WTC11 (cell line): ENCODE results near the gene OST4. TPM values are rescaled to one million over a fixed set of nuclear protein-coding genes. Genes with fewer than 3 reads are reported as not detected.

Experiments used
- ATAC-seq: fragments of 200-7000 bp; cut with Tn5 transposase; 2 replicates; pipeline ENCODE4 v1.10.0; 2021; ENCODE audit warnings: mild to moderate bottlenecking, moderate library complexity
- Bru-seq: library from RNA; stranded (reverse); fragments of 400-500 nt; gene quantifications from one replicate; lab custom pipeline; 2021; lab: Mats Ljungman, UMichigan
- CTCF ChIA-PET: fragments of 300-600 bp; sonication (Branson Sonifier 250); formaldehyde crosslinking; loops from one replicate; lab custom pipeline; 2021; ENCODE audit warnings: antibody characterized with exemption; lab: Charles Lee
- POLR2A ChIA-PET: fragments of 350-600 bp; sonication (Branson Sonifier 250); formaldehyde crosslinking; loops from one replicate; lab custom pipeline; 2021; ENCODE audit warnings: antibody characterized with exemption; lab: Charles Lee
- DNase-seq: peaks from one replicate; pipeline ENCODE4 v3.0.0; 2021; ENCODE audit warnings: low spot score
- H3K27ac Mint-ChIP-seq: 2 replicates; pipeline ENCODE4 v1.8.0; 2021; ENCODE audit warnings: mixed read lengths
- H3K27me3 Mint-ChIP-seq: 2 replicates; pipeline ENCODE4 v1.8.0; 2021; ENCODE audit warnings: low read depth, mild to moderate bottlenecking, moderate library complexity, mixed read lengths
- H3K36me3 Mint-ChIP-seq: 2 replicates; pipeline ENCODE4 v1.8.0; 2021; ENCODE audit warnings: mixed read lengths
- H3K4me1 Mint-ChIP-seq: 2 replicates; pipeline ENCODE4 v1.8.0; 2022; ENCODE audit warnings: mixed read lengths
- H3K4me3 Mint-ChIP-seq: 2 replicates; pipeline ENCODE4 v1.8.0; 2021; ENCODE audit warnings: mild to moderate bottlenecking, moderate library complexity, mixed read lengths
- H3K9me3 Mint-ChIP-seq: 2 replicates; pipeline ENCODE4 v1.8.0; 2021; ENCODE audit warnings: mixed read lengths
- CREB1 ChIP-seq: sonication (generic); formaldehyde crosslinking; IDR thresholded peaks from 2 replicates; pipeline ENCODE4 v1.8.0; 2023; ENCODE audit warnings: mild to moderate bottlenecking, missing genetic modification reagents
- CREM ChIP-seq: sonication (generic); formaldehyde crosslinking; IDR thresholded peaks from 2 replicates; pipeline ENCODE4 v1.8.1; 2022; ENCODE audit warnings: mild to moderate bottlenecking, missing genetic modification reagents, moderate library complexity
- ESRRA ChIP-seq: sonication (generic); formaldehyde crosslinking; IDR thresholded peaks from 2 replicates; pipeline ENCODE4 v1.8.1; 2022; ENCODE audit warnings: mild to moderate bottlenecking, missing genetic modification reagents, borderline replicate concordance
- ETV6 ChIP-seq: sonication (generic); formaldehyde crosslinking; IDR thresholded peaks from 2 replicates; pipeline ENCODE4 v1.8.1; 2022; ENCODE audit warnings: mild to moderate bottlenecking, missing genetic modification reagents
- FOXP1 ChIP-seq: sonication (generic); formaldehyde crosslinking; IDR thresholded peaks from 2 replicates; pipeline ENCODE4 v1.8.0; 2022; ENCODE audit warnings: missing genetic modification reagents, mild to moderate bottlenecking, moderate library complexity, borderline replicate concordance
- GABPB1 ChIP-seq: sonication (generic); formaldehyde crosslinking; IDR thresholded peaks from 2 replicates; pipeline ENCODE4 v1.8.1; 2023; ENCODE audit warnings: mild to moderate bottlenecking, missing genetic modification reagents
- MXD4 ChIP-seq: fragments of 250-450 bp; sonication (Bioruptor Pico); IDR thresholded peaks from 2 replicates; pipeline ENCODE4 v1.8.0; 2021; ENCODE audit warnings: mild to moderate bottlenecking, moderate library complexity, borderline replicate concordance
- NFYB ChIP-seq: sonication (generic); formaldehyde crosslinking; conservative IDR thresholded peaks from 2 replicates; pipeline ENCODE4 v1.8.0; 2022; ENCODE audit warnings: low read depth, missing genetic modification reagents
- NR1H2 ChIP-seq: sonication (generic); formaldehyde crosslinking; IDR thresholded peaks from 2 replicates; pipeline ENCODE4 v1.9.0; 2021; ENCODE audit warnings: mild to moderate bottlenecking, moderate library complexity, missing genetic modification reagents
- NR2C2 ChIP-seq: sonication (generic); formaldehyde crosslinking; IDR thresholded peaks from 2 replicates; pipeline ENCODE4 v1.8.0; 2022; ENCODE audit warnings: mild to moderate bottlenecking, missing genetic modification reagents
- NR3C1 ChIP-seq: sonication (generic); formaldehyde crosslinking; conservative IDR thresholded peaks from 2 replicates; pipeline ENCODE4 v1.8.1; 2023; ENCODE audit warnings: low read depth, mild to moderate bottlenecking, missing genetic modification reagents
- RORB ChIP-seq: fragments of 250-450 bp; sonication (Bioruptor Pico); IDR thresholded peaks from 2 replicates; pipeline ENCODE4 v1.9.0; 2021; ENCODE audit warnings: mild to moderate bottlenecking
- TCF7 ChIP-seq: sonication (generic); formaldehyde crosslinking; IDR thresholded peaks from 2 replicates; pipeline ENCODE4 v1.8.0; 2022; ENCODE audit warnings: mild to moderate bottlenecking, low read depth, missing genetic modification reagents, moderate library complexity
- TP53 ChIP-seq: sonication (generic); formaldehyde crosslinking; IDR thresholded peaks from 2 replicates; pipeline ENCODE4 v1.8.1; 2023; ENCODE audit warnings: mild to moderate bottlenecking, missing genetic modification reagents
- ZNF121 ChIP-seq: sonication (generic); formaldehyde crosslinking; IDR thresholded peaks from 2 replicates; pipeline ENCODE4 v1.8.0; 2023; ENCODE audit warnings: missing genetic modification reagents
- ZNF138 ChIP-seq: sonication (generic); formaldehyde crosslinking; conservative IDR thresholded peaks from 2 replicates; pipeline ENCODE4 v1.8.1; 2022; ENCODE audit warnings: mild to moderate bottlenecking, moderate library complexity, missing genetic modification reagents
- ZNF263 ChIP-seq: sonication (generic); formaldehyde crosslinking; IDR thresholded peaks from 2 replicates; pipeline ENCODE4 v1.8.1; 2022; ENCODE audit warnings: low read depth, mild to moderate bottlenecking, moderate library complexity, missing genetic modification reagents
- ZNF317 ChIP-seq: sonication (generic); formaldehyde crosslinking; IDR thresholded peaks from 2 replicates; pipeline ENCODE4 v1.8.1; 2023; ENCODE audit warnings: low read depth, mild to moderate bottlenecking, moderate library complexity, missing genetic modification reagents, borderline replicate concordance
- long read RNA-seq, 3 experiments: library from RNA in 1 of 3; library from capped mRNA in 1 of 3; library from polyadenylated mRNA in 1 of 3; unstranded in 2 of 3; stranded (forward) in 1 of 3; transcript quantifications; one replicate each; pipeline ENCODE4 v2.0.0, GENCODE V29; 2021
- total RNA-seq: library from RNA; stranded (reverse); gene quantifications from 3 replicates; pipeline ENCODE4 v1.2.3, GENCODE V29; 2021
- TF ChIP-seq, protein P1 (sequence below): sonication (generic); formaldehyde crosslinking; IDR thresholded peaks from 2 replicates; pipeline ENCODE4 v1.8.0; 2022; ENCODE audit warnings: mild to moderate bottlenecking, missing genetic modification reagents
- TF ChIP-seq, protein P2 (sequence below): sonication (generic); formaldehyde crosslinking; IDR thresholded peaks from 2 replicates; pipeline ENCODE4 v1.8.0; 2022; ENCODE audit warnings: mild to moderate bottlenecking, missing genetic modification reagents
- TF ChIP-seq, protein P3 (sequence below): sonication (generic); formaldehyde crosslinking; IDR thresholded peaks from 2 replicates; pipeline ENCODE4 v1.8.1; 2022; ENCODE audit warnings: missing genetic modification reagents, borderline replicate concordance
- TF ChIP-seq, protein P4 (sequence below): sonication (generic); formaldehyde crosslinking; IDR thresholded peaks from 2 replicates; pipeline ENCODE4 v1.8.0; 2023; ENCODE audit warnings: missing genetic modification reagents, mild to moderate bottlenecking, borderline replicate concordance
- TF ChIP-seq, protein P5 (sequence below): sonication (generic); formaldehyde crosslinking; IDR thresholded peaks from 2 replicates; pipeline ENCODE4 v1.8.0; 2023; ENCODE audit warnings: mild to moderate bottlenecking, missing genetic modification reagents
- TF ChIP-seq, protein P6 (sequence below): sonication (generic); formaldehyde crosslinking; IDR thresholded peaks from 2 replicates; pipeline ENCODE4 v1.8.1; 2023; ENCODE audit warnings: mild to moderate bottlenecking, missing genetic modification reagents, moderate library complexity

Gene OST4
- total RNA-seq, result 210 to 239 TPM (median 226 TPM) in 3 replicates
- percentile 97 among the genes with signal in this experiment for Bru-seq, nascent RNA
- long read RNA-seq, experiment 1, transcript OST4-203 (3 exons, 561 nt), result major isoform, 180 of 189 reads
- long read RNA-seq, experiment 1, partial matches to known transcripts, result 1 of 189 reads
- long read RNA-seq, experiment 1, other reads (novel, unspliced or antisense), result 4 of 189 reads
- long read RNA-seq, experiment 2, transcript OST4-201 (2 exons, 559 nt), result minor isoform, 24 of 240 reads
- long read RNA-seq, experiment 2, transcript OST4-203 (3 exons, 561 nt), result major isoform, 210 of 240 reads
- long read RNA-seq, experiment 2, partial matches to known transcripts, result 1 of 240 reads
- long read RNA-seq, experiment 2, other reads (novel, unspliced or antisense), result 5 of 240 reads
- long read RNA-seq, experiment 3, partial matches to known transcripts, result 0 of 1 reads
- long read RNA-seq, experiment 3, other reads (novel, unspliced or antisense), result 0 of 1 reads

DNA sequence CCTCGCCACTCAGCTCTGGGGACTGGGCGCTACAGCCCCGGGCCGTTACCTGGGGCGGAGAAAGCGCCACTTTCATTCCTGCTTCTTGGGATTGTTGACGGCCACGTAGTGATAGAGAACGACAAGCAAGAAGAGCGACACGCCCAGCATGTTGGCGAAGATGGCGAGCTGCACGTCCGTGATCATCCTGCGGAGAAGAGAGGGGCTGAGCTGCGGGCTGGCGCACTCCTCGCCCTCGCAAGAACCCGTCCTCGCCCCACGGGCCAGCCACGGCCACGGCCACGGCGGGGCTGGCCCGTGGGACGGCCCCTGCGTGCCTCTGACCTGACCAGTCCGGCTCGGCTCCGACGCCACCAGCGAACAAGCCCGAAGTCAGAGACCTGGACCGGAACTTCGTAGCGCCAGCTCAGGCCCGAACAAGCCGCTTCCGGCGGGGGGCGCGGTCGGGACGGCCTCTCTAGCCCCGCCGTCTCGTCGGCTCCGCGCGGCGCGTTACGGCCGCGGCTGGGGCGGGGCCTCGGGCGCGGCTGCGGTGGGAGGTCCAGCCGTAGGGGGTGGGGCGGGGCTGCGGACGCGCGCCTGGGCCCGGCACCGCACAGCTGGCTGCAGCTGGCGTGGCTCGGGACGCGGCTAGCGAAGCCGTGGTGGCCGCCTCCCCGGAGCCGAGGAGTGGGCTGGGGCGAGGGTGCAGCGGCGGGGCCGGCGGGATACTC is at the start of gene OST4:
Gene OST4, minus strand, starts transcription at position 378 of the 713 bp plus-strand sequence.
- Mint-ChIP-seq H3K9me3 (no peaks in the 10 kb centered on the region), H3K4me1 (peaks cover 11% of the 10 kb centered on the region), H3K27ac (peak within 1 kb of the TSS; percentile 90), H3K4me3 (peak within 1 kb of the TSS; percentile 98), H3K36me3 (peaks cover 29% of the 10 kb centered on the region), H3K27me3 (peaks cover 3% of the 10 kb centered on the region)
- ATAC-seq, result peak; percentile 89
- DNase-seq, result peak; percentile 90
- CTCF ChIA-PET, result interaction anchor here (0.9 to 4.5 kb wide), 14 partner anchors 10 to 225 kb away, joined by 3 to 50 read pairs (median 7); partner anchors contain the start of genes AGBL5, KHK and PREB
- POLR2A ChIA-PET, result interaction anchor here (0.6 to 3.2 kb wide), 13 partner anchors 9 to 165 kb away, joined by 3 to 27 read pairs (median 4); partner anchors contain the start of genes AGBL5, KHK, SLC5A6 and TMEM214
- TF ChIP-seq, protein P1, sequence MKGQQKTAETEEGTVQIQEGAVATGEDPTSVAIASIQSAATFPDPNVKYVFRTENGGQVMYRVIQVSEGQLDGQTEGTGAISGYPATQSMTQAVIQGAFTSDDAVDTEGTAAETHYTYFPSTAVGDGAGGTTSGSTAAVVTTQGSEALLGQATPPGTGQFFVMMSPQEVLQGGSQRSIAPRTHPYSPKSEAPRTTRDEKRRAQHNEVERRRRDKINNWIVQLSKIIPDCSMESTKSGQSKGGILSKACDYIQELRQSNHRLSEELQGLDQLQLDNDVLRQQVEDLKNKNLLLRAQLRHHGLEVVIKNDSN (CRISPR knock-in tag), result no peak; the same call in 1 of the 2 replicates
- TF ChIP-seq GABPB1 (CRISPR knock-in tag), result peak; percentile 27; the same call in 1 of the 2 replicates
- no peak for TF ChIP-seq NR2C2 (CRISPR knock-in tag)
- TF ChIP-seq ZNF138 (CRISPR knock-in tag), result no peak
- TF ChIP-seq NR3C1 (CRISPR knock-in tag), result no peak
- no peak for TF ChIP-seq ZNF317 (CRISPR knock-in tag)
- no peak for TF ChIP-seq ZNF121
- TF ChIP-seq, protein P2, sequence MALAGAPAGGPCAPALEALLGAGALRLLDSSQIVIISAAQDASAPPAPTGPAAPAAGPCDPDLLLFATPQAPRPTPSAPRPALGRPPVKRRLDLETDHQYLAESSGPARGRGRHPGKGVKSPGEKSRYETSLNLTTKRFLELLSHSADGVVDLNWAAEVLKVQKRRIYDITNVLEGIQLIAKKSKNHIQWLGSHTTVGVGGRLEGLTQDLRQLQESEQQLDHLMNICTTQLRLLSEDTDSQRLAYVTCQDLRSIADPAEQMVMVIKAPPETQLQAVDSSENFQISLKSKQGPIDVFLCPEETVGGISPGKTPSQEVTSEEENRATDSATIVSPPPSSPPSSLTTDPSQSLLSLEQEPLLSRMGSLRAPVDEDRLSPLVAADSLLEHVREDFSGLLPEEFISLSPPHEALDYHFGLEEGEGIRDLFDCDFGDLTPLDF (CRISPR knock-in tag), result 0 out of 2 replicates have a peak, but pooled peaks have one; percentile 62
- TF ChIP-seq, protein P3, sequence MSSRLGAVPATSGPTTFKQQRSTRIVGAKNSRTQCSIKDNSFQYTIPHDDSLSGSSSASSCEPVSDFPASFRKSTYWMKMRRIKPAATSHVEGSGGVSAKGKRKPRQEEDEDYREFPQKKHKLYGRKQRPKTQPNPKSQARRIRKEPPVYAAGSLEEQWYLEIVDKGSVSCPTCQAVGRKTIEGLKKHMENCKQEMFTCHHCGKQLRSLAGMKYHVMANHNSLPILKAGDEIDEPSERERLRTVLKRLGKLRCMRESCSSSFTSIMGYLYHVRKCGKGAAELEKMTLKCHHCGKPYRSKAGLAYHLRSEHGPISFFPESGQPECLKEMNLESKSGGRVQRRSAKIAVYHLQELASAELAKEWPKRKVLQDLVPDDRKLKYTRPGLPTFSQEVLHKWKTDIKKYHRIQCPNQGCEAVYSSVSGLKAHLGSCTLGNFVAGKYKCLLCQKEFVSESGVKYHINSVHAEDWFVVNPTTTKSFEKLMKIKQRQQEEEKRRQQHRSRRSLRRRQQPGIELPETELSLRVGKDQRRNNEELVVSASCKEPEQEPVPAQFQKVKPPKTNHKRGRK (CRISPR knock-in tag), result no peak
- no peak for TF ChIP-seq TP53 (CRISPR knock-in tag)
- TF ChIP-seq ETV6 (CRISPR knock-in tag), result no peak; the same call in 1 of the 2 replicates
- TF ChIP-seq MXD4 (CRISPR knock-in tag), result no peak
- TF ChIP-seq NFYB (CRISPR knock-in tag), result no peak
- no peak for TF ChIP-seq CREB1 (CRISPR knock-in tag)
- no peak for TF ChIP-seq TCF7 (CRISPR knock-in tag)
- TF ChIP-seq, protein P4, sequence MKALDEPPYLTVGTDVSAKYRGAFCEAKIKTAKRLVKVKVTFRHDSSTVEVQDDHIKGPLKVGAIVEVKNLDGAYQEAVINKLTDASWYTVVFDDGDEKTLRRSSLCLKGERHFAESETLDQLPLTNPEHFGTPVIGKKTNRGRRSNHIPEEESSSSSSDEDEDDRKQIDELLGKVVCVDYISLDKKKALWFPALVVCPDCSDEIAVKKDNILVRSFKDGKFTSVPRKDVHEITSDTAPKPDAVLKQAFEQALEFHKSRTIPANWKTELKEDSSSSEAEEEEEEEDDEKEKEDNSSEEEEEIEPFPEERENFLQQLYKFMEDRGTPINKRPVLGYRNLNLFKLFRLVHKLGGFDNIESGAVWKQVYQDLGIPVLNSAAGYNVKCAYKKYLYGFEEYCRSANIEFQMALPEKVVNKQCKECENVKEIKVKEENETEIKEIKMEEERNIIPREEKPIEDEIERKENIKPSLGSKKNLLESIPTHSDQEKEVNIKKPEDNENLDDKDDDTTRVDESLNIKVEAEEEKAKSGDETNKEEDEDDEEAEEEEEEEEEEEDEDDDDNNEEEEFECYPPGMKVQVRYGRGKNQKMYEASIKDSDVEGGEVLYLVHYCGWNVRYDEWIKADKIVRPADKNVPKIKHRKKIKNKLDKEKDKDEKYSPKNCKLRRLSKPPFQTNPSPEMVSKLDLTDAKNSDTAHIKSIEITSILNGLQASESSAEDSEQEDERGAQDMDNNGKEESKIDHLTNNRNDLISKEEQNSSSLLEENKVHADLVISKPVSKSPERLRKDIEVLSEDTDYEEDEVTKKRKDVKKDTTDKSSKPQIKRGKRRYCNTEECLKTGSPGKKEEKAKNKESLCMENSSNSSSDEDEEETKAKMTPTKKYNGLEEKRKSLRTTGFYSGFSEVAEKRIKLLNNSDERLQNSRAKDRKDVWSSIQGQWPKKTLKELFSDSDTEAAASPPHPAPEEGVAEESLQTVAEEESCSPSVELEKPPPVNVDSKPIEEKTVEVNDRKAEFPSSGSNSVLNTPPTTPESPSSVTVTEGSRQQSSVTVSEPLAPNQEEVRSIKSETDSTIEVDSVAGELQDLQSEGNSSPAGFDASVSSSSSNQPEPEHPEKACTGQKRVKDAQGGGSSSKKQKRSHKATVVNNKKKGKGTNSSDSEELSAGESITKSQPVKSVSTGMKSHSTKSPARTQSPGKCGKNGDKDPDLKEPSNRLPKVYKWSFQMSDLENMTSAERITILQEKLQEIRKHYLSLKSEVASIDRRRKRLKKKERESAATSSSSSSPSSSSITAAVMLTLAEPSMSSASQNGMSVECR (CRISPR knock-in tag), result 0 out of 2 replicates have a peak, but pooled peaks have one; percentile 29
- TF ChIP-seq, protein P5, sequence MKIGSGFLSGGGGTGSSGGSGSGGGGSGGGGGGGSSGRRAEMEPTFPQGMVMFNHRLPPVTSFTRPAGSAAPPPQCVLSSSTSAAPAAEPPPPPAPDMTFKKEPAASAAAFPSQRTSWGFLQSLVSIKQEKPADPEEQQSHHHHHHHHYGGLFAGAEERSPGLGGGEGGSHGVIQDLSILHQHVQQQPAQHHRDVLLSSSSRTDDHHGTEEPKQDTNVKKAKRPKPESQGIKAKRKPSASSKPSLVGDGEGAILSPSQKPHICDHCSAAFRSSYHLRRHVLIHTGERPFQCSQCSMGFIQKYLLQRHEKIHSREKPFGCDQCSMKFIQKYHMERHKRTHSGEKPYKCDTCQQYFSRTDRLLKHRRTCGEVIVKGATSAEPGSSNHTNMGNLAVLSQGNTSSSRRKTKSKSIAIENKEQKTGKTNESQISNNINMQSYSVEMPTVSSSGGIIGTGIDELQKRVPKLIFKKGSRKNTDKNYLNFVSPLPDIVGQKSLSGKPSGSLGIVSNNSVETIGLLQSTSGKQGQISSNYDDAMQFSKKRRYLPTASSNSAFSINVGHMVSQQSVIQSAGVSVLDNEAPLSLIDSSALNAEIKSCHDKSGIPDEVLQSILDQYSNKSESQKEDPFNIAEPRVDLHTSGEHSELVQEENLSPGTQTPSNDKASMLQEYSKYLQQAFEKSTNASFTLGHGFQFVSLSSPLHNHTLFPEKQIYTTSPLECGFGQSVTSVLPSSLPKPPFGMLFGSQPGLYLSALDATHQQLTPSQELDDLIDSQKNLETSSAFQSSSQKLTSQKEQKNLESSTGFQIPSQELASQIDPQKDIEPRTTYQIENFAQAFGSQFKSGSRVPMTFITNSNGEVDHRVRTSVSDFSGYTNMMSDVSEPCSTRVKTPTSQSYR (CRISPR knock-in tag), result no peak
- peak; percentile 85; the same call in 1 of the 2 replicates for TF ChIP-seq CREM (CRISPR knock-in tag)
- TF ChIP-seq, protein P6, sequence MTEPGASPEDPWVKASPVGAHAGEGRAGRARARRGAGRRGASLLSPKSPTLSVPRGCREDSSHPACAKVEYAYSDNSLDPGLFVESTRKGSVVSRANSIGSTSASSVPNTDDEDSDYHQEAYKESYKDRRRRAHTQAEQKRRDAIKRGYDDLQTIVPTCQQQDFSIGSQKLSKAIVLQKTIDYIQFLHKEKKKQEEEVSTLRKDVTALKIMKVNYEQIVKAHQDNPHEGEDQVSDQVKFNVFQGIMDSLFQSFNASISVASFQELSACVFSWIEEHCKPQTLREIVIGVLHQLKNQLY, result no peak
- no peak for TF ChIP-seq FOXP1
- TF ChIP-seq ESRRA (CRISPR knock-in tag), result peak; percentile 51; the same call in 1 of the 2 replicates
- no peak for TF ChIP-seq NR1H2 (CRISPR knock-in tag)
- no peak for TF ChIP-seq ZNF263 (CRISPR knock-in tag)
- no peak for TF ChIP-seq RORB (CRISPR knock-in tag)
